B cell (primary cell): ENCODE results near the gene SLC2A5. TPM values are rescaled to one million over a fixed set of nuclear protein-coding genes. Genes with fewer than 3 reads are reported as not detected.

Experiments
- ATAC-seq: fragments of 200-7000 bp; cut with Tn5 transposase; one replicate; pipeline ENCODE4 v1.10.0; 2021; ENCODE audit warnings: low read depth, mild to moderate bottlenecking, moderate number of reproducible peaks, moderate library complexity
- CTCF ChIA-PET: fragments of 350-600 bp; sonication (Branson Sonifier 250); formaldehyde crosslinking; loops from one replicate; lab custom pipeline; 2021; ENCODE audit warnings: antibody characterized with exemption, inconsistent platforms; lab: Charles Lee
- POLR2A ChIA-PET: fragments of 350-600 bp; sonication (Branson Sonifier 250); formaldehyde crosslinking; loops from one replicate; lab custom pipeline; 2021; ENCODE audit warnings: antibody characterized with exemption; lab: Charles Lee
- DNase-seq: peaks from one replicate; pipeline ENCODE4 v3.0.0; 2013
- H2AFZ ChIP-seq: 2 replicates; pipeline ENCODE4 v1.6.1; 2012; ENCODE audit warnings: mild to moderate bottlenecking, low read depth, low read length; ENCODE audit not compliant: insufficient read depth, poor library complexity, severe bottlenecking
- H3K27ac ChIP-seq, 2 donors: 1 replicate in 1 of 2; 2 replicates in 1 of 2; pipeline ENCODE4 v1.5.1; 2012 to 2013; ENCODE audit warnings: low read length in 2 of 2, mild to moderate bottlenecking in 2 of 2, moderate library complexity in 1 of 2
- H3K27me3 ChIP-seq, 4 experiments: fragments of 200-600 bp in 1 of 4; sonication (generic) in 1 of 4; replicated peaks in 1 of 4; 1 replicate in 2 of 4; 2 replicates in 2 of 4; pipeline versions ENCODE4 v1.6.1 to v1.7.0; 2013 to 2016; ENCODE audit warnings: low read length in 3 of 4, mild to moderate bottlenecking in 2 of 4, mixed read lengths in 1 of 4, moderate library complexity in 1 of 4; ENCODE audit not compliant: insufficient read depth in 4 of 4, control insufficient read depth in 3 of 4; ENCODE audit errors: control extremely low read depth in 1 of 4
- H3K36me3 ChIP-seq, 2 experiments: replicated peaks in 1 of 2; 1 replicate in 1 of 2; 2 replicates in 1 of 2; pipeline versions ENCODE4 v1.6.1 to v1.7.1; 2013; ENCODE audit warnings: low read length in 1 of 2; ENCODE audit not compliant: insufficient read depth in 2 of 2, control insufficient read depth in 1 of 2; ENCODE audit errors: control extremely low read depth in 1 of 2, extremely low read depth in 1 of 2
- H3K4me1 ChIP-seq, 2 donors: fragments of 200-600 bp in 1 of 2; sonication (generic) in 1 of 2; 1 replicate in 1 of 2; 2 replicates in 1 of 2; pipeline versions ENCODE4 v1.5.1 to v1.6.1; 2013 to 2017; ENCODE audit warnings: low read length in 2 of 2; ENCODE audit not compliant: control insufficient read depth in 2 of 2, insufficient read depth in 2 of 2
- H3K4me2 ChIP-seq: replicated peaks from 2 replicates; pipeline ENCODE3; 2012; ENCODE audit warnings: mild to moderate bottlenecking, low read depth, low read length; ENCODE audit not compliant: poor library complexity, severe bottlenecking
- H3K4me3 ChIP-seq, 5 experiments: fragments of 200-600 bp in 1 of 5; sonication (generic) in 1 of 5; 1 replicate in 3 of 5; 2 replicates in 2 of 5; pipeline versions ENCODE4 v1.5.1 to v1.7.0; 2011 to 2016; ENCODE audit warnings: low read length in 4 of 5, mild to moderate bottlenecking in 4 of 5, low read depth in 2 of 5, control low read depth in 1 of 5, moderate library complexity in 1 of 5; ENCODE audit not compliant: insufficient read depth in 1 of 5; ENCODE audit errors: control extremely low read depth in 1 of 5, extremely low read depth in 1 of 5
- H3K79me2 ChIP-seq: fragments of 200-600 bp; sonication (generic); one replicate; pipeline ENCODE4 v1.6.0; 2016; ENCODE audit warnings: low read length; ENCODE audit not compliant: control insufficient read depth, insufficient read depth
- H3K9ac ChIP-seq: fragments of 200-600 bp; sonication (generic); 2 replicates; pipeline ENCODE4 v1.6.1; 2017; ENCODE audit warnings: mild to moderate bottlenecking, low read length, moderate library complexity
- H3K9me3 ChIP-seq, 3 donors: one replicate each; pipeline versions ENCODE4 v1.6.1 to v1.7.1; 2013; ENCODE audit warnings: low read length in 2 of 3; ENCODE audit not compliant: control insufficient read depth in 2 of 3, insufficient read depth in 1 of 3; ENCODE audit errors: control extremely low read depth in 1 of 3
- H4K20me1 ChIP-seq: 2 replicates; pipeline ENCODE4 v1.6.0; 2012; ENCODE audit warnings: mild to moderate bottlenecking, low read length; ENCODE audit not compliant: insufficient read depth, control insufficient read depth, poor library complexity, severe bottlenecking
- H3K27ac Mint-ChIP-seq: one replicate; pipeline ENCODE4 v1.8.0; 2021; ENCODE audit warnings: mixed read lengths
- H3K27me3 Mint-ChIP-seq: one replicate; pipeline ENCODE4 v1.8.0; 2021; ENCODE audit warnings: mixed read lengths
- H3K4me1 Mint-ChIP-seq: one replicate; pipeline ENCODE4 v1.8.0; 2021; ENCODE audit warnings: mixed read lengths
- H3K4me3 Mint-ChIP-seq: one replicate; pipeline ENCODE4 v1.8.0; 2021; ENCODE audit warnings: mixed read lengths
- H3K9me3 Mint-ChIP-seq: one replicate; pipeline ENCODE4 v1.8.0; 2022; ENCODE audit warnings: mixed read lengths; ENCODE audit not compliant: insufficient read depth
- EZH2 ChIP-seq: IDR thresholded peaks from 2 replicates; pipeline ENCODE4 v1.6.1; 2012; ENCODE audit warnings: borderline replicate concordance, low read depth, mild to moderate bottlenecking, moderate library complexity, low read length; ENCODE audit not compliant: insufficient read depth, poor library complexity, severe bottlenecking
- WGBS: methylation state at CpG from one replicate; pipeline ENCODE4 v1.1.5; 2013; ENCODE audit warnings: missing lambda C conversion rate; ENCODE audit not compliant: insufficient coverage; 5-methylcytosine and 5-hydroxymethylcytosine counted together
- intact Hi-C: fragments of 100-400 bp; cut with micrococcal nuclease; formaldehyde crosslinking; loops from one replicate; pipeline ENCODE4 v1.10.0; 2022
- polyA plus RNA-seq: library from polyadenylated mRNA; depleted of rRNA; stranded (reverse); fragments of >200 nt; gene quantifications from 2 replicates; pipeline ENCODE4 v1.2.3, GENCODE V29; 2012
- total RNA-seq, 2 donors: library from RNA; stranded (reverse); fragments of 120-200 nt in 1 of 2; gene quantifications; 1 replicate in 1 of 2; 2 replicates in 1 of 2; pipeline versions ENCODE4 v1.2.3 to v1.2.4, GENCODE V29; 2013 to 2022
- TF ChIP-seq, protein P1 (sequence below): fragments of 200-600 bp; IDR thresholded peaks from one replicate; pipeline ENCODE4 v1.8.0; 2022; ENCODE audit warnings: antibody characterized with exemption, mild to moderate bottlenecking

The SLC2A5 gene
- total and polyA plus RNA-seq, 2 donors (not counting 1 experiment from before 2014, with no cell fraction given) = 16.7 to 29.5 TPM

DNA sequence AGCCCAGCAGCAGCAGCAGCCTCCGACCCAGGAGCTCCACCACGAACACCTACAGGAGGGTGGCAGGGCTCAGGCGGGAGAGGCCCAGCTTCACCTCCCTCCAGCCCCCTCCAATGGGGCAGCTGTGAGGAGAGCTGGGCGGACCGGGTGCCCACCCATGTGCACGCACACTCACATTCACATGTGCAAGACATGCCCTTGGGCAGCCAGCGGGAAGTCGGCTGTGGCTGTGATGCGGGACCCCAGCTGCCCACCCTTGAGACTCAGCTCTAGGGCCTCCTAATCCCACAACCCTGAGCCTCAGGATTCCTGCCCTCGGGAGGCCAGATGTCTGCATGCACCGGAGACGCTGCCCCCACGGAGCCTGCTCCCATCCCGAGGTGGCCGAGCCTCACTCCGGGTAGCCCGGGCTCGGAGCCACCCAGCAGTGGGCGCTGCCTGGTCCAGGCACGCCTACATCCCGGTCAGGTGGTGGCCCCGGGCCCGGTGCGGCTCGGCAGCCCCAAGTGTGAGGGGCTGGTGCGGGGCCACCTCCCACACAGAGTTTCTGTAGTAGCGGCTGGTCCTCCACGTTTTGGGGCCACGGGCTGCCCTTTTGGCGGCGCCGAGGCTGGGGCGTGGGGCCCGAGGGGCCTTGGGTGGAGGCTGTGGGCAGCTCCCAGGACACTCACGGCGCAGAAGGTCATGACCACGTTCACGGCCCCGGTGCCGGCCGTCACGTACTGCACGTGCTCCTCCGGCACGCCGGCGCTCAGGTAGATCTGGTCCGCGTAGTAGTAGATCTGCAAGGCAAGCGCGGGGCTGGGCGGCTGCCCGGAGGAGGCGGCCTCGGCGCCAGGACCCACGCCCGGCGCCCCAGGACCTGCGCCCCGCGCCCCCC, 30.3 kb downstream of the SLC2A5 start:
- Histone ChIP-seq H2AFZ (no peak overlapping the region), H3K79me2 (no peaks in the 10 kb centered on the region), H3K9ac (no peak overlapping the region), H3K4me1 (peaks cover 28 to 35% of the 10 kb centered on the region in 2 donors), H3K27ac (no peak overlapping the region), H3K9me3 (peaks cover 5 to 32% (median 19%) of the 10 kb centered on the region in 3 donors), H3K36me3 (peaks cover 0 to 23% of the 10 kb centered on the region in 2 experiments), H3K27me3 (no peaks in the 10 kb centered on the region), H3K4me2 (no peak overlapping the region), H4K20me1 (no peaks in the 10 kb centered on the region), H3K4me3 (no peak overlapping the region)
- Mint-ChIP-seq H3K9me3 (no peaks in the 10 kb centered on the region), H3K27ac (peak overlapping the region; percentile 47), H3K4me3 (no peak overlapping the region), H3K4me1 (peaks cover 40% of the 10 kb centered on the region), H3K27me3 (no peaks in the 10 kb centered on the region)
- DNase-seq (no peak), ATAC-seq (no peak)
- ChIA-PET CTCF (interaction anchor here (0.6 to 2.8 kb wide), 5 partner anchors 30 to 1439 kb away, joined by 3 to 16 read pairs (median 4); no protein-coding TSS in a partner anchor), POLR2A (no interaction called here)
- intact Hi-C loops = no loop called here
- WGBS = 96% methylated on average over 62 of the region's 62 CpGs
- no peak for TF ChIP-seq EZH2
- TF ChIP-seq, protein P1, sequence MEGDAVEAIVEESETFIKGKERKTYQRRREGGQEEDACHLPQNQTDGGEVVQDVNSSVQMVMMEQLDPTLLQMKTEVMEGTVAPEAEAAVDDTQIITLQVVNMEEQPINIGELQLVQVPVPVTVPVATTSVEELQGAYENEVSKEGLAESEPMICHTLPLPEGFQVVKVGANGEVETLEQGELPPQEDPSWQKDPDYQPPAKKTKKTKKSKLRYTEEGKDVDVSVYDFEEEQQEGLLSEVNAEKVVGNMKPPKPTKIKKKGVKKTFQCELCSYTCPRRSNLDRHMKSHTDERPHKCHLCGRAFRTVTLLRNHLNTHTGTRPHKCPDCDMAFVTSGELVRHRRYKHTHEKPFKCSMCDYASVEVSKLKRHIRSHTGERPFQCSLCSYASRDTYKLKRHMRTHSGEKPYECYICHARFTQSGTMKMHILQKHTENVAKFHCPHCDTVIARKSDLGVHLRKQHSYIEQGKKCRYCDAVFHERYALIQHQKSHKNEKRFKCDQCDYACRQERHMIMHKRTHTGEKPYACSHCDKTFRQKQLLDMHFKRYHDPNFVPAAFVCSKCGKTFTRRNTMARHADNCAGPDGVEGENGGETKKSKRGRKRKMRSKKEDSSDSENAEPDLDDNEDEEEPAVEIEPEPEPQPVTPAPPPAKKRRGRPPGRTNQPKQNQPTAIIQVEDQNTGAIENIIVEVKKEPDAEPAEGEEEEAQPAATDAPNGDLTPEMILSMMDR = no peak

DNA sequence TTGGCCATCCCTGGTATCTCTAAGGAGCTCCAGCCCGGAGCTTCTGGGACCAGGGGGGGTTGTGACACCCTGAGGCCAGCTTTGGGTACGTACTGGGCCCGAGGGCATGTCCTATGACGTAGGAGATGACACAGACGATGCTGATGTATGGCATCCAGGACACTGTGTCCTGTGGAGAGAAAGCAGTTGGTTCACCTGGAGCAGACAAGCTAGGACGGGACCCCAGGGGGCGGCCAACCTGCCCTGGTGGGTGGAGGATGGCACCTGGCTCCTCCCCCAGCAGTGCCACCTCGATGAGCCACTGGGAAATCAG, 31.1 kb downstream of the SLC2A5 start:
- H3K4me1 Mint-ChIP-seq = peaks cover 48% of the 10 kb centered on the region
- H4K20me1 ChIP-seq = no peaks in the 10 kb centered on the region
- H3K27me3 Mint-ChIP-seq = no peaks in the 10 kb centered on the region
- ChIA-PET POLR2A (no interaction called here), CTCF (interaction anchor here (0.6 to 2.8 kb wide), 4 partner anchors 29 to 1440 kb away, joined by 3 to 16 read pairs (median 4); no protein-coding TSS in a partner anchor)
- H3K4me1 ChIP-seq = peaks cover 28 to 39% of the 10 kb centered on the region in 2 donors
- 94% methylated on average over 8 of the region's 8 CpGs for WGBS
- H3K9ac ChIP-seq = no peak overlapping the region
- H3K4me2 ChIP-seq = peak overlapping the region; percentile 65
- no peaks in the 10 kb centered on the region for H3K9me3 Mint-ChIP-seq
- H3K27me3 ChIP-seq = no peaks in the 10 kb centered on the region
- no peak overlapping the region for H3K4me3 ChIP-seq
- DNase-seq (no peak), ATAC-seq (no peak)
- intact Hi-C loops = no loop called here
- H3K27ac ChIP-seq = peak overlapping the region in 1 of 2 donors; percentile 91
- TF ChIP-seq, protein P1 = no peak
- no peak for TF ChIP-seq EZH2
- no peak overlapping the region for H2AFZ ChIP-seq
- H3K79me2 ChIP-seq = no peaks in the 10 kb centered on the region
- H3K36me3 ChIP-seq = peaks cover 0 to 23% of the 10 kb centered on the region in 2 experiments
- H3K4me3 Mint-ChIP-seq = no peak overlapping the region
- peak overlapping the region; percentile 86 for H3K27ac Mint-ChIP-seq
- peaks cover 5 to 33% (median 19%) of the 10 kb centered on the region in 3 donors for H3K9me3 ChIP-seq
